Ishikawa (cell line): ENCODE measurements around the gene CYBRD1.

Experiments
- CEBPB ChIP-seq: IDR thresholded peaks from 2 replicates; pipeline ENCODE4 v1.6.1; 2012
- CREB1 ChIP-seq: IDR thresholded peaks from 2 replicates; pipeline ENCODE4 v1.6.1; 2012; ENCODE audit warnings: low read depth
- EGR1 ChIP-seq: IDR thresholded peaks from 2 replicates; pipeline ENCODE4 v1.6.1; 2012
- EP300 ChIP-seq: IDR thresholded peaks from 2 replicates; pipeline ENCODE4 v1.6.1; 2012; ENCODE audit warnings: borderline replicate concordance
- FOXM1 ChIP-seq: IDR thresholded peaks from 2 replicates; pipeline ENCODE4 v1.6.1; 2012; ENCODE audit warnings: low read depth, borderline replicate concordance
- MAX ChIP-seq: IDR thresholded peaks from 2 replicates; pipeline ENCODE4 v1.6.1; 2012
- NFIC ChIP-seq: IDR thresholded peaks from 2 replicates; pipeline ENCODE4 v1.6.1; 2012
- RAD21 ChIP-seq: IDR thresholded peaks from 2 replicates; pipeline ENCODE4 v1.6.1; 2012; ENCODE audit warnings: low read depth
- REST ChIP-seq: IDR thresholded peaks from 2 replicates; pipeline ENCODE4 v1.6.1; 2012; ENCODE audit warnings: low read depth, mild to moderate bottlenecking
- TAF1 ChIP-seq: IDR thresholded peaks from 2 replicates; pipeline ENCODE4 v1.6.1; 2012; ENCODE audit warnings: low read depth, mild to moderate bottlenecking
- TCF12 ChIP-seq: IDR thresholded peaks from 2 replicates; pipeline ENCODE4 v1.6.1; 2012; ENCODE audit warnings: low read depth
- TEAD4 ChIP-seq: IDR thresholded peaks from 2 replicates; pipeline ENCODE4 v1.6.1; 2012
- YY1 ChIP-seq: IDR thresholded peaks from 2 replicates; pipeline ENCODE4 v1.6.1; 2012; ENCODE audit warnings: low read depth
- ZBTB7A ChIP-seq: IDR thresholded peaks from 2 replicates; pipeline ENCODE4 v1.6.1; 2012; ENCODE audit warnings: low read depth
- TF ChIP-seq, protein P1 (sequence below): IDR thresholded peaks from 2 replicates; pipeline ENCODE4 v1.6.1; 2012

The CYBRD1 gene

DNA sequence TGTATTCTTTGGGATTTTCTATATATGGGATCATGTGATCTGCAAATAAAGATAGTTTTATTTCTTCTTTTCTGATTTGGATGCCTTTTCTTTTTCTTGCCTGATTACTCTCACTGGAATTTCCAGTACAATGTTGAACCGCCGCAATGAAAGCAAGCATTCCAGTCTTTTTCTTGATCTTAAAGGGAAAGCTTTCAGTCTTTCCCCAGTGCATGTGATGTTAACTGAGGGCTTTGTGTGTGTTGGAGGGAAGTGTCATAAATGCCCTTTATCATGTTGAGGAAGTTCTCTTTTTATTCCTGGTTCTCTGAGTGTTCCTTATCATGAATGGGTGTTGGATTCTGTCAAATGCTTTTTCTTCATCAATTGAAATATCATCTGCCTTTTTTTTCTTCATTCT is 16.9 kb upstream of the CYBRD1 start:
- TF ChIP-seq CEBPB (no peak), YY1 (no peak), CREB1 (no peak), TAF1 (no peak), TCF12 (no peak), MAX (no peak), FOXM1 (no peak), ZBTB7A (no peak), NFIC (no peak), TEAD4 (no peak), EGR1 (no peak), REST (no peak), RAD21 (no peak), EP300 (no peak)
- TF ChIP-seq, protein P1, sequence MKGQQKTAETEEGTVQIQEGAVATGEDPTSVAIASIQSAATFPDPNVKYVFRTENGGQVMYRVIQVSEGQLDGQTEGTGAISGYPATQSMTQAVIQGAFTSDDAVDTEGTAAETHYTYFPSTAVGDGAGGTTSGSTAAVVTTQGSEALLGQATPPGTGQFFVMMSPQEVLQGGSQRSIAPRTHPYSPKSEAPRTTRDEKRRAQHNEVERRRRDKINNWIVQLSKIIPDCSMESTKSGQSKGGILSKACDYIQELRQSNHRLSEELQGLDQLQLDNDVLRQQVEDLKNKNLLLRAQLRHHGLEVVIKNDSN, result no peak

- TF ChIP-seq CREB1 (no peak), ZBTB7A (no peak), REST (no peak), EGR1 (no peak), TAF1 (no peak), EP300 (no peak), YY1 (no peak), MAX (no peak), FOXM1 (no peak), TCF12 (no peak), NFIC (no peak), RAD21 (no peak), TEAD4 (no peak), CEBPB (no peak)
- TF ChIP-seq, protein P1, result no peak
Measured at GRCh38 chr2:171509945-171510731, 12.1 kb upstream of the CYBRD1 start.

DNA sequence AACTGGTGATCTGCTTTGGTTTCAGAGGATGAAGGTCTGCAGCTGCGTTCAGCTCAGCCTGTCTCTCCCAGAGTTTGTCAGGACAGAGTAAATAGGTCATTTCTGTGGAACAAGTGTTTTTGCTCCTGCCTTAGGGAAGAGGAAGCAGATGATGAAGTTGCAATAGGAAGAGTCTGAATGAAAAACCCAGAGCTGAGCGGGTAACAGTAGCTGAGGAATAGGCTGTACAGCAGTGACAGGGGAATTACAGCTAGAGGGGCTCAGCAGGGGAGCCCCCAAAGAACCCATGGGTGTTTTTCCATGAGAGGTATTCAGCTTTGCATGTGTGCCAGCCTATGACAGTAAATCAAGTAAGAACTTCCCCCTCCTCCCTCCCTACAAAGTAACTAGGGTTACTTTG is 10.3 kb upstream of the CYBRD1 start:
- no peak for TF ChIP-seq ZBTB7A
- TF ChIP-seq TAF1, result no peak
- no peak for TF ChIP-seq NFIC
- TF ChIP-seq RAD21, result no peak
- no peak for TF ChIP-seq TEAD4
- TF ChIP-seq EGR1, result no peak
- TF ChIP-seq, protein P1, result no peak
- TF ChIP-seq REST, result no peak
- no peak for TF ChIP-seq MAX
- TF ChIP-seq FOXM1, result no peak
- no peak for TF ChIP-seq CREB1
- no peak for TF ChIP-seq YY1
- TF ChIP-seq TCF12, result no peak
- TF ChIP-seq CEBPB, result no peak
- TF ChIP-seq EP300, result no peak
